ENCODE data around the gene GPC3.

GPC3 gene

DNA sequence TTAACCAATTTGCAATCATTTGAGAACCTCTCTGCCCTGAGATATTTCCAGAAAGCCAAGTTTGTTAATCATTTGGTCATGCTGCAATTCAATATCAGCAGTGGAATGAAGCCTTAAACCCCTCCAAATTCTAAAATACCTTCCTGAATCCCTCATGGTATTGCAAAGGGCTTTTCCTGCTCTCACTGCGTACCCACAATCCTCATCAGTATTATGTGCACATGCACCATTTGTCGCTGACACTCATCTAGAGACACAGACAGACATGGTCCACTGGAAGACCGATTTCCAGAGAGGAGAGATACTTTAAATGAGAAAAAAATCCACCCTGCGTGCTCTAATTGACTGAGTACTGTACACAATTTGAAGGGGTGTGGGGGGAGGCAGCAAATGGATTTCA is 104.4 kb downstream of the GPC3 start:
- DNase-seq: no peak

DNA sequence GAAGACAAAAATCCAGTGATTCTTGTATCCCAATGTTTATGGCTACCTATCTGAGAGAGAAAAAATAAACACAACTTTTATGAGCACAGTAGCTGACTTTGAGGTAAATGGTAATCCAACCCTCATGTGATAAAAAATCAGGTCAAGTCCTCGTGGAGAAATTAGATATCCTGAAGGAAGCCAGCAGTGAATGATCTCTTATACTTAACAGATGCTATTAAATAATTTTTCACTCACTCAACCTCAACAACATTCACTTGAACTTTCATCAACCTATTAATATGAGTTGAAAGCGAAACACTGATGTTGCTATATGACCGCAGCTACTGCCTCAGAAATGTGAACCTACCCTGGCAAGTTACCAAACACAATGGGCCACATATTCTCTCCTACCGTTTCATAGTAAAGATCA is 105.4 kb downstream of the GPC3 start:
- no peak for DNase-seq

DNA sequence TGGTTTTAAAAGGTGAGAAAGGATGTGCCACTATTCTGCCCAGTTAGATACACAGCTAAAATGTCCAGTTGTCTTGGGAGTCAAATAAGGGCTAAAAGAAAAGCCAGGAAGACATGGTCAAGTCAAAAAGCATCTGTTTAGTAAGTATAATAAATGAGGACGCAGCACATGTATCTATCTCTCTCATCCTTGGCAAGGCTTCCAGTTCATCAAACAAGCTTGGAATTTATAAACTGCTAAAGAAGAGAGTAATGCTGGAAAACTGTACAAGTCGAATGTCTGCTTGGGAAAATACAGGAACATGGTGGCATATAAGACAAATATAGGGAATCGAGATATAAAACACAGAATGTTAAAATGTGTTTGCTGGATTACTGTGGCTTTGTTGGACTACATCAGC is 106.7 kb downstream of the GPC3 start:
- no peak for DNase-seq

DNA sequence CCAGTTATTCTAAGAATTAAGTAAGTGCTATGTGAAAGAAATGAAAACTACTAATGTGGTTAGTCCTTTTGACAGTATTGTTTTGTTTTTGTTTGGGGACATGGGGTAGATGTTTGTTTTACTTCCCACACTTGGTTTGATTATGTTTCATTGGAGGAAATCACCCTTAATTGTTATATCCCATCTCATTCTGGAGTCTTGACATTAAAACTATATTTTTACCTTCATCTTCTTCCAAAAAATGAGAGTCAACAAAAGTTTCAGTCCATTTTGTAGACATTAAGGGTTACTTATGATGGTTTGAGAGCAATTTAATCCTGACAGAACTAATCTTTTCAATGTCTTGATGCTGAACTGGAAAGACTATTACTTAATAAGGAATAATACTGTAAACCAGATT is 108.7 kb downstream of the GPC3 start:
- DNase-seq: no peak

DNA sequence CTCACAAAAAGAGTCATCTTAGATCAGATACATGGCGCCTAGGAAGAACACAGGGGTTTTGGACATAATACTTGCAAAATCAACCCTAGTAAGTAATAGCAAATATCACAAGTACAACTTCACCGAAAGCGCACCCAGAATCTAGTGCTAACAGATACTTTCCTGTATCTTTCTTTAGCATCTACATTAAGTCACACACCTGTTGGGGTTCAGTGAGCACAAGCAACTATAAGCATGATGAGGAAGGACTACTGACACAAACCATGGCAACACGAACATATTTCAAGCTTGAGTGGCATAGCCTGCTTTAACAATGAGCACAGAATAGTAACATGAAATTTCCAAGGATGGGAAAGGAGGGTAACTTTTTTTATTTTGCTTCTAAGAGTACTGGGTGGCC is 116.1 kb downstream of the GPC3 start:
- no peak for DNase-seq

DNA sequence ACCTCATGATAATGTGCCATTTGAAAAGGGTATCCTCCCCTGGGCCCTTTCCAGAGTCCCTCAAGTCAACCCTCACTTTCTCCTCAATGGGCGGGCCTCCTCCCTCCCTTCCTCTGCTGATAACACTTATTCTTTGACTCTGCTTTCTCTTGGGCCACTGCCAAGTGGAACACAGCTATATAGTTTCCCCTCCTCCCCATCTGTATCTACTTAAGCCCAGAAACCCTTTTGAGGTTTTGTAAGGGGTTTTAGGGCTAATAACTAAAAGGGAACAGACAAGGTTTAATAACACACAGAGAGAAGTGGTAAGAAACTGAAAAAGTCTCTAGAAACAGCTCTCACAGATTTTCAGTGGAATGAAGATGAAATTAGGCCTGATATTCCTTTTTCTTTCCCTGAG is 116.7 kb downstream of the GPC3 start:
- DNase-seq: no peak

DNA sequence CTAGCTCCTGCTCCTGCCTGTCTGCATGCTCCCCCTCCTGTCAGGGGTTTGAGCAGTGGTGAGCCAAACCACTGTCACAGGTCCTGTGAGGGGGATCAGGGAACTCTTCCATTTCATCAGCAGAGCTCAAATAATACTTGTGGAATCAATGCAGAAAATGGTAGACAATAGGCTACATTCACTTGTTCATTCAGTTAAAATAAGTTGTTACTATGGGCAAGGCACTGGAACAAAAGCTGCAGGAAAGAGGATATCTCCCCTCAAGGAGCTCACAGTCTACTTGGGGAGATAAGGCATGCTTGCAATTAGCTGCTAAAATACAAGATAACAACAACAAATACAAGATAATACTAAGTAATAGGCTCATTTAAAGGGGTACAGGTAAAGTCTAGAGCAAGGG is 117.1 kb downstream of the GPC3 start:
- no peak for DNase-seq

DNA sequence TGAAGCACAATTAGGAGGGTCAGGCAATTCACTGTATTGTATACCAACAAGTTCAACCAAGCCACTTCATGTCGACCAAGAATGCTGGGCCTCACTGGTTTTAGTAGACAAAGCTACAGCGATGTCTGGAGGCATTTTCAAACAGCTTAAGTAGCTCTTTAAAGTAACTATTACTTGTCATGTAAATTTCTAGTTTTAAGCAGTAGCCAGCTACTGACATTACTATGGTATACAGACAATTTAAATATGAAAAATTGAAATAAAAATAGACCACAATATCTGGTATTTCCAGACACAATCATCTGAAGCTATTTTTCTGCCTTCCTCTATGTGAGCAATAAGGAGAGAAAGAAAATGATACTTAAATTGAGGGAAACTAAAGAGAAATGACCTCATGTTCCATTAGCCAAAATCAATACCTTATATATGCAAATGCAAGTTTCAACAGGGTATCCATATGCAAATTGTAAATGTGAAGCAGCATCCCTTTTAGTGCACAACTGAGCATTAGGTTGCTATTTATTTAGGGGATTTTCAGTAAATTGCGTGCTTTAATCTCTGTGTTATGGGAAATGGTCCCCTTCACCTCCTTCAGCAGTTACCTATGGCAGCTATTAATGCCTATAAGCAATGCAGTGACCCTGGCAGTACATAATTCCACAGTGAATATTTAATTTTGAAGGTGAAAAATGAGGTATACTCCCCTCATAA is 119.5 kb downstream of the GPC3 start:
- DNase-seq: no peak

DNA sequence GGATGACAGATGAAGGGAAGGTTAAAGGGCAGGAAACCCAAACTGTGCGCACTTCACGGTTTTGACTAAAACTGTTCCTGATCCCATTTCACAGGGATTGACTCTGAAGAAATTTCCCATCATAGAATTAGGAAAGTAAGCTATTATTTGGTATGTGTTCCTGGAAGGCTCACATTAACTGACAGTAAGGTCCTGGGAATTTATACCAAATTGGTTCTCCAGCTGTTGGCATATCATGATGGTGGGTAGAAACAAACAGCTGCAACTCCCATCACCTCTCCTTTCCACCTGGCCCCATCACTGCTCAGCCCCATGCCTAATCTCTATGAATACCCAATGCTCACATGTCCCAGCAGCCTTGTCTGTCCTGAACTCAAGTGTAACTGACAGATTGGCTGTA is 121.2 kb downstream of the GPC3 start:
- DNase-seq: no peak

DNA sequence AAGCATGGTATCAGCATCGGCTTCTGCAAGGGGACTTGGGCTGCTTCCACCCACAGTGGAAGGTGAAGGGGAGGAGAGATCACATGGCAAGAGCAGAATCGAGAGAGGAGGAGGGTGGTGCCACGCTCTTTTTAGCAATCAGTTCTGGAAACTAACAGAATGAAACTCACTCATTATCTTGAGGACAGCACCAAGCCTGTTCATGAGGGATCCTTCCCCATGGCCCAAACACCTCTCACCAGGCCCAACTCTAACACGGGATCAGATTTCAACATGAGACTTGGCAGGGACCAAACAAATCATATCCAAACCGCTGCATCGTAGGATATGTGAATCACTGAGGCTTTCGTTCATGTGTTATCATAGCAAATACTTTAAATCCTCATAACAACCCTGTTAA is 125.5 kb downstream of the GPC3 start:
- no peak for DNase-seq

DNA sequence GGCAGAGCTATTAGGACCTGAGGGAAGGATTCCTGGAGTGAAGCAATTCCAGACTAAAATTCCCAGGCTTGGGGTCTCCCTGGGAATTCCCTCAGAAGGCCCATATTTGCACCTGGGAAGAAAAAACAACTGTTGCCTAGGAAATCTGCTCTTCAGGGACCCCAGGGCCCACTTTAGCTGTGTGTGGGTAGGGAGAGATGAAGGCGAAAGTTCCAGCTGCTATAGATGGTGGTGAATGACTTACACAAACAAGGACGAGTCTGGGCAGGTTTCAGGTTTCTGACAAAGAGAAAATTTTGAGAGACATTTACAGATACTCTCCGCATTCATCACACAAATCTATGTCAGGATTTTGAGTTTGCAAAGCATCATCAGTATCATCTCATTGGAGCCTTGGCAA is 126.1 kb downstream of the GPC3 start:
- DNase-seq: no peak

DNA sequence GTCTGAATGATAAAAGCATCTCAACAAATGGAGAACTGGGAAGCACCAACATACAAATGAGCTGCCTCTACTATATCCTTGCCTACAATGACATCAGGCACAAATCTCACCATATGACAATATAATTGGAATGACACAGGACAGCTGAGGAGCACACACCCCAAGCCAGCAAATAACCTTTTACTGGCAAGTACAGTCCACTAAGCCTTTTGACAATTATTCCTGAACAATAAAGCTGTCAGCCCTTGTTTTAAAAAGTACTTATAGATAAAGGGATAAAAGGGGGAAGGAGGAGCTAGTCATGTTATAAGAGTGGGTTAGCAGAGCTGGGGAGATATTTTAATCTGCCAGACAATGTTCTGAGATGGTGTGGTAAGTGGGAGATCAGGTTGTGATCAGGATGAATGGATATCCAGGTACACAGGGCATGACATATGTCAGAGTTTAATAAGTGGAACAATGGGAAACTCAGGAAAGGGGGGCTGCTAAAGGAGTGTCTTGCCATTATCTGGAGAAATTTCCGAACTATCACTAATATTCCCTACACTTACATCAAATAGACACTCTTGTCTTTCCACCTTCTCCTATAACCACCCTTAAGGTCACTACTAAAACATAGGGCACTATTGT is 127.6 kb downstream of the GPC3 start:
- no peak for DNase-seq

DNA sequence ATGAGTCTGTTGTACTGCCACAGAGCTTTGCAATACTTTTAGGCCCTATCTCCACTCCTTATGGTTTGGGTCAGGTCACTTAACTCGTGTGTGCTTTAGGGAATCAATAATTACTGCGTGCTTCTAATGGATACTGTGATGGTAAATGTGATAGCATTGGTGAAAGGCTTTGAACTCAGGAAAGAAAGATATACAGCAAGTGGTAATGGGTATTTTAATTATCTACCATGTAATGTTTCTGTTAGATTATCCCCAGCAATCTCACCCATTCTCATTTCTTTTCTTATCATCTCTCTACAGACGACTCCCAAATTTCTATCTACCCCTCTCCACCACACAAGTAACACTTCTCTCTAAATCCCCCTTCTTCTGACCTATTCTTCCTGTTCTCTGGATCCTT is 128.6 kb downstream of the GPC3 start:
- no peak for DNase-seq

DNA sequence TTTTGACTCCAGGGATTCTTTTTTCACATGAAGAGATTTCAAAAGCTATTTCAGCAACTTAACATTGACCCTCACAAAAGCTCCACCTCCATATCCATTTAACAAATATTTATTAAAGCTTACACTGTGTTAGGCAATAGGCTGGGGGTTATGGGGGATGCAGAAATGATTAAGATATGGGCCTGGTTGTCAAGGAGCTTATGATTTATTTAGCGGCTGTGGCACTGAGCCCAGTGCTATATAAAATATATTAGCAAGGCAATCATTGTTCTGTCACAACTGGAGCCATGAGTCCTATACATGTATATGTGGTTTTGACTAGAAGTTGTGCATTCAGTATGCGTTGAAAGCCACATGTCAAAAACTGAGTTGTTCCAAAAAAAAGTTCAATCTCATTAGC is 131.1 kb downstream of the GPC3 start:
- no peak for DNase-seq

DNA sequence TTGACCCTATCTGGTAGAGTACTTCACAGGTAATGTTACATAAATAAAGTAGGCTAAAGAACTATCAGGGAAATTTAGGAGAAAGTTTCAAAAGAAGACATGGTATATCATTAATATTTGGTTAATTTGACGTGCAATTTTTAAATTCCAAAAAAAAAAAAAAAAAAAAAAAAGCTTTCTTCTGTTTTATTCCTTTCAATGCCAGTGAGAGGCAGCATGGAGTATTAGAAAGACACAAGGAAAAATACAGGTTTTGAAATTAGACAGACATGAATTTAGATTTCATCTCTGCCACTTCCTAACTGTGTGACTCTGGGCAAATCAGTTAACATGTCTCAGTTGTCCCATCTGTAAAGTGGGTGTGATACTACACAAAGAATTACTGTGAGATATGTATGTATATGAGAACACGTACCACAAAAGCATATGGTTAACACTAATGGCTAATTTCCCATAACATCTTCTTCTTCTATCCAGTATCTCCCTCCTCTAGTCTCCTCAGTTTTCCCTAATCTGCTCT is 132.5 kb downstream of the GPC3 start:
- DNase-seq: no peak

DNA sequence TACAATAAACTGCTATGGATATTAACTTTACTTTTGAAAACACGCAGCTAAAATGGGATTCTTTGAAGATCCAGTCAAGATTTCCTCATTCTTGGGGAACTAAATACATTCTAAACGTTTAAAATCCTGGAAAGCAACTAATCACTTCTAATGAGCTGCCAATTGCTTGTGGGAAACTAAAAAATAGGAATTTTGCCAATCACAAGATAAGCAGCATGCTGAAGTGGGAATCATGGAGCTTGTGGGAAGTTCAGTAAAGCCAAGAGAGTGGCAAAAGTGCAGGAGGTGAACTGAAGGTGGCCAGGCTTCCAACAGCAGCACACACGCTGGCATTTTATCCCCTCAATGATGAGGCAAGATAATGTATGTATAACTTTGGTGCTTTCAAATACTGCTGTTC is 133.0 kb downstream of the GPC3 start:
- DNase-seq: no peak

DNA sequence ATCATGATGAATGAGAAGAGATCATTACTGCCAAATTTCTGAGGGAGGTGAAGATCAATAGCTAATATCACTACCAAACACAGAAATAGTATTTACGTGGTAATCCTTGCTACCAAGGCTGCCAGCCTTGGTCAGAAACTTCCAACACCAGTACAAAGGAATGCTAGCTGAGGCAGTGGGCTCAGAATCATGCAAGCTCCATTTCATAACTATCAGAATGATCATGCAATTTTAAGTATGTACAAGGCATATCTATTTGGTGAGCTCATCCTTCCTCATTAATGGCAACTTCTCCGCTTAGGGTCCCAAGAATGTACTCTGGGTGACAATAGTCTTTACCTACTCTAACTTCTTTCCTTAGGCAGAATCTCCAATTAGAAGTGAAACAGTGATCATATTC is 135.0 kb downstream of the GPC3 start:
- DNase-seq: no peak

DNA sequence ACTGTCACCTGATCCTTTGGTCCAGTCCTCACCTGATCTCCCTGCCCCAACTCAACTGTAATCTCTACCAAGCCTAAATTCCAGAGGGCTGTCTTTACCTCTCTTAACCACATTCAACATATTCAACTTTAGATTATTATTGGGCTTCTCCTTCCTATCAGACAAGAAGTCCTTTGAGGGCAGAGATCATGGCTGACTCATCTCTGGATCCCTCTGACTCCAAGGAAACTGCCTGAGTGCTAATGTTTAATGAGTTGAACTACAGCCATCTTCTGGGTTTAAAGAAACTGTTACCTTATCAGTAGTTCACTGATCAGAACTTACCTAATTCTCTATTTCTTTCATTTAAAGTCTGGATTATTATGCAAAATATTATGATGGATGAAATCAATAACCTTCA is 135.7 kb downstream of the GPC3 start:
- no peak for DNase-seq

DNA sequence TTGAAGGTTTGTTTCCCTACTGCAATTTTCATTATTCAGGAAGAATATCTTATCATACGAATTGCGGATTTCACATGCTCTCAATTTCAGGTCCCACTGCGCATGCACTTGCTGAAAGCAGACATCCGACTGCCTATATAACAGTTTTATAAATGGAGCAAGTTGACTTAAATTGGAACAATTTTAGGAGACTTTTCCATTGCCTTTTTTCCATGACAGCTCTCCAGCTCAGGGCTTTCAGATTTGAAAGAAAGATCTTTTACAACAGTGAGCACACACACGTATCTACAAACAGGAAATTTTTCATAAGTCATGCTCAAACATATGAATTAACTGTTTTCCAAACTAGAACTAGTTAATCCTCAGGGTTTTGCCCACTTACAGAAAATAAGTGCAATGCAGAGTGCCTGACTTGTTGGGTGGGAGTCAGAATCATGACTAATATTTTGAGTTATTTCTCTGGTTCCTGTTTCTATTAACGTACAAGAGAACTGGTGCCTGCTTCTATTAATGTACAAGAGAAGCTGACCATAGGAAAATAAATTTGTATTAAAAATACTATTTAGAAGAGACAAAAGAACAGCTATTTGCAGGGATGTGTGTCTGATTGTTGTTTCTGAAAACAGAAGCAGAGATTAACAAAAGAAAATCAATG is 137.9 kb downstream of the GPC3 start:
- no peak for DNase-seq

DNA sequence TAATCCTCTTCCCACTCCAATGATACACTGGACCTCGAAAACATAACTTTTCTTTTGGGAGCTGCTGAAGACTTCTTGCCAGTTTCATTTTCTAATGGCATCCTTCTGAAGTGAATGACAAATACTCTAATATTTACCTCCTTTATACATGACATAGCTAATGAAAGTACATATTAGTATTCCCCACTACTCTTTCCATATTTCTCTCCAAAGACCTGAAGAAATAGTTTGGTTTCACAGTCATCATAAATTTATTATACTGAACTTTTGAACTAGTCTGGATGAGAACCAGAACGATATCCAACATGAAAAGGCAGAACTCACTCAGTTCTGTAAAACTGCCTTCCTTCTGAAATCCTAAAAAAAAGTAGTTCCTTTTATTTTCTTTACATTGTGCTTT is 139.1 kb downstream of the GPC3 start:
- no peak for DNase-seq

DNA sequence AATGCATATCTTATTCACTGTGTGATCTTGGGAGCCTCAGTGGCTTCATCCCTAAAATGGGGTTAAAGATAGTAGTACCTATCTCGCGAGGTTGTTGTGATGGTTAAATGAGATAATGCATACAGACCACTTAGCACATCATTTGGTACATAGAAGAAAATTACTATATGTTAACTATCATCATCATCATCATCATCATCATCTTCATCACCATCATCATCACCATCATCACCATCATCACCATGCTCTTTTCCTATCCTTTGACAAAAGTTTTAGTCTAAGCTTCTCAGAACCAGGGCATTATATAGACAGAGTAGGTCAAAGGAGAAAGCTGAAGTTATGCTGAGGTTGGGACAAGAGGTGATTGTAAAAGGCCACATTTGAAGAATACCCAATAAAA is 145.0 kb downstream of the GPC3 start:
- DNase-seq: no peak

DNA sequence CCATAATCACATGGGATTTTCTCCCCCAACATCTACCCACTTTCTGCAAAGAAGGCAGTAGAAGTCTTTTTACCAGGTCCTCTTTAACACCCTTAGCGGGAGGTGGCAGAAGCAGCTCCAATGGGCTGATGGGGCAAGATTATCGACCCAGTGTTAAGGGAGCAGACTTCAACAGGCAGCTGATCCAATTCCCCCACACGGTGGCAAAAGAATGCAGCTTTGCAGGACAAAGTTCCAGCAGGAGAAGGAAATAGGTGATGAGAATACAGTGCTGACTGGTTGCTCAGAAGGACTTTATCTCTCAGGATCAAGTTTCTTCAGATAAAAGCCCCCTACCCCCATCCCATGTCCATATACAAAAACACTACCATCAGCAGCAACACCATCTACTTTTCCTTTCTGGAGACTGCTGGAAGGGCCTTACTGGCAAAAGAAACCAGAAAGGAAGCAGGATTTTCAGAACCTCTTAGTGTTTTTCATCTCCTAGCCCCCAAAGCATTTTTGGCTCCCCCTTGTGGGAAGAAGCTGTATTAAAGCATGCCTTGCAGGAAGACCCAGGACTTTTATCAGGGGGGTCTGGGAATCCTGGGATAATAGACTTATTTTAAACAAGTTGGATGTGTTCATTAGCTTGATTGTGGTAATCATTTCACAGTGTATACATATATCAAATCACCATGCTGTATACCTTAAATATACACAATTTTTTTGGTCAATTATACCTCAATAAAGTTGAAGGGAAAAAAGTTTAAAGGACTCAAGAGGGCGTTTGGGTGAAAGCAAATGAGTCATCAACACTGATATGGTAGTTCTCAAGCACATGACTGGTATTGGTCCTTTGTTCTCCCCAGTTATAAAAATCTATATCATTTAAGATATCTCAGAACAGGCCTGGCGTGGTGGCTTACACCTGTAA is 146.4 kb downstream of the GPC3 start:
- peak; percentile 3 for DNase-seq

DNA sequence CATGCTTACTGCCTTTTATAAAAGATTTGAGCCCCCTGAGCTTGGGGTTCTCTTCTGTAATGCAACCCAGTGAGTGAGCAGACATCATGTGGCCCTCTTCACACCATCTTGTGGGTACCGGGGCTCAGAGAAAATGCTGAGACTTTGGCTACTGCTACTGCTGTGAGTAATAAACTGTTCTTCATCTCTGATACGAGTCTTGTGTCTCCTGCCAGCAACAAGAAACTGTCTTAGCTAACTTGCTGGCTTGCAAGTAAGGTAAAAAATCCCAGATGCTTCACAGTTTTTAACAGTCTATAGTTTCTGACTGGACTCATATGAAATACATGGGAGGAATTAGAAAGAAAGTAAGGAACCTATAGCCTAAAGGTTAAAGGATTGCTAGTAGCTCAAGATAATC is 148.3 kb downstream of the GPC3 start:
- no peak for DNase-seq

Data from CD4-positive, alpha-beta T cell treated with Interleukin-4 for 4 hours (primary cell).